Hindlimb muscle (tissue), 1 donor: ENCODE results near the gene NBEAL2. TPM values are rescaled to one million over a fixed set of nuclear protein-coding genes. Genes with fewer than 3 reads are reported as not detected.

Experiments used
- DNase-seq: peaks from one replicate; pipeline ENCODE4 v3.0.0-alpha.2; 2013
- polyA plus RNA-seq: library from polyadenylated mRNA; unstranded; fragments of 120-200 nt; gene quantifications from one replicate; pipeline ENCODE4 v1.2.1, GENCODE V29; 2013; ENCODE audit not compliant: insufficient read length

The NBEAL2 gene
- polyA plus RNA-seq, 1 donor, result 15.8 TPM

DNA sequence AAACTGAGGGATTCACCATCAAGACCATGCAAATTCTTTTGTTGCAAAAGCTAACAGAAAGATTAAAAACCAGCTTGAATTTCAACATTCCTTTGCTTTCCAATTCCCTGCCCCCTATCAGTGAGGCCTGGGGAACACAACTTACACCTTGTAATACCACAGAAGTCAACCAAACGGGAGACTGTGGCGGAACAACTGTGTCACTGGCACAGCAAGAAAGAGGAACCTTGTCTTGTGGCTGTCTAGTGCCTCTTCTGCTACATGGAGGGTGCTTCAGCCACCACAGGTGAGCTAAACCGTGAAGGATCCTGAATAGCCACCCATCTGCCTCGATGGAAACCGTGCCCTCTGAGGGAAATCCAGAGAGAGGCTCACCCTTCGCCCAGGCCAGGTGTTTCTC is 14.3 kb upstream of the NBEAL2 start:
- DNase-seq, result no peak

DNA sequence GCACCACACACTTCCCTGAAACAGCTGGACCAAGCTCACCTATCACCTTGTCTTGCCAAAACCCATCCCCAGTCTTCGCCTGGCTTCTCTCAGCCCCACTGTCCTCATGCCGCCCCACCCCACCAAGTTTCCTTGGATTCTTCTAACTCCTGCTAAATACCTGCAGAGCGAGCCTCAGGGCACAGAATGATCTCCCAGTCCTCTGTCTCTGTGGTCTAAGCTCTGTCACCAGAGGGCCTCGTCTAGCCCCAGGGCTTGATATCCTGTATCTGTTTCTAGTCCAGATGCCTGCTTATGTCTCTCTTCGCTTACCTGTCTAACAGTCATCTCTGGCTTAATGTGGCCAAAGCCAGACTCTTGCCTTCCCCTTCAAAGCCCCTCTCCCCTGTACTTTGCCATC is 12.7 kb upstream of the NBEAL2 start:
- DNase-seq, result no peak

DNA sequence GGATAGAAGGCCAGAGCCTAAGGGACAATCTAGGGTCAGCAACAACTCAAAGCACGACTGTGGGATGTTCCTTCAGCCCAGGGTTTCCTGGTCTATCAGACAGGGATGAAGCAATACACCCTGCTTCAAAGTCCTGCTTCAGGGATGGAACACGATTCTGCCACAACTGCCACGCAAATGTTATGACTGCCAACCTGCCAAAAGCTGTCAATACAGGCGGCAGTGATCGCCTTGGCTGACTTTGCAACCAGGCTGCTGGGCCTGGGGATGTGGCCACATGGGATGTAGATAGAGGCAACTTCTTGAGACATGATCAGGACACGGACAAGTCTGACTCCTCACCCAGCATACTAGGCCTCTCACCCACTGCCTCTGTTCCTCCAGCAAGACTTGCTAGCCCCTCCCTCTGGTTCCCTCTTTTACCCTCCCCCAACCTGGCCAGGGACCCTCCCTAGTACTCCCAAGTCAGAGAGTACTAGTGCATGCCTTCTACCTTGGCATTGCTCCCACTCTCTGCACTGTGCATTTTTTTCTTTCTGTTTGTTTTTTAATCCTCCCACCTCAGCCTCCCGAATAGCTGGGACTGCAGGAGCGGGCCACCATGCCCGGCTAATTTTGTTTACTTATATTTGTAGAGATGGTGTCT is 10.6 kb upstream of the NBEAL2 start:
- no peak for DNase-seq

GRCh38 chr3:46970391-46971091 is 8.9 kb upstream of the NBEAL2 start:
- no peak for DNase-seq

DNA sequence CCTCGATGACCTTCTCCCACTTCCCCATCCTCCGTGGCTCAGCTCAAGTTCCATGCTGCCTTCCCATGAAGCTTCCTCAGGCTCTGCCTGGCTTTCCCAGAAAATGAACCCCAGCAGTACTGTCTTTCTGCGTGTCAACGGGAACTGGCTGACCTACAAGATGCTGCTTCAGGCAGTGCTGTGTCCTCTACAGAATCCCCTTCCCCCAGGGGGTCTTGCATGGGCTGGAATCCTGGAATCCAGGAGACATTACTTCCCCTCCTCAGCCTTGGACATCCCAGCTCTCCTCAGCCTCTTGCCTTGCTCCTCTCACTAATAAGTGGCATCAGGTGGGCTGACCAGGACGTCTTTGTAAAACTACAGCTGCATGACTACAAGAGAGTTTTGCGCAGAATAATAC is 8.3 kb upstream of the NBEAL2 start:
- DNase-seq, result no peak

- no peak for DNase-seq
These were observed 7.7 kb upstream of the NBEAL2 start for GRCh38 chr3:46971742-46972141.

DNA sequence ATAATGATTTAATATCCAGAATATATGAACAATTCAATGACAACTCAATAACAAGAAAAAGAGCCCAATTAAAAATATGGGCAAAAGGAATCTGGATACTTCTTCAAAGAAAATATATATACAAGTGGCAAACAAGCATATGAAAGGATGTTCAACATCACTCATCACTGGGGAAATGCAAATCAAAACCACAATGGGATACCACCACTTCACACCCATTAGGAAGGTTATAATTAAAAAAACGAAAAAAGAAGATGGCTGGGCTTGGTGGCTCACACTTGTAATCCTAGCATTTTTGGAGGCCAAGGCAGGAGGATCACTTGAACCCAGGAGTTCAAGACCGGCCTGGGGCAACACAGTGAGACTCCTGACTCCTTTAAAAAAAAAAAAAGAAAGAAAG is 7.1 kb upstream of the NBEAL2 start:
- DNase-seq, result no peak

DNA sequence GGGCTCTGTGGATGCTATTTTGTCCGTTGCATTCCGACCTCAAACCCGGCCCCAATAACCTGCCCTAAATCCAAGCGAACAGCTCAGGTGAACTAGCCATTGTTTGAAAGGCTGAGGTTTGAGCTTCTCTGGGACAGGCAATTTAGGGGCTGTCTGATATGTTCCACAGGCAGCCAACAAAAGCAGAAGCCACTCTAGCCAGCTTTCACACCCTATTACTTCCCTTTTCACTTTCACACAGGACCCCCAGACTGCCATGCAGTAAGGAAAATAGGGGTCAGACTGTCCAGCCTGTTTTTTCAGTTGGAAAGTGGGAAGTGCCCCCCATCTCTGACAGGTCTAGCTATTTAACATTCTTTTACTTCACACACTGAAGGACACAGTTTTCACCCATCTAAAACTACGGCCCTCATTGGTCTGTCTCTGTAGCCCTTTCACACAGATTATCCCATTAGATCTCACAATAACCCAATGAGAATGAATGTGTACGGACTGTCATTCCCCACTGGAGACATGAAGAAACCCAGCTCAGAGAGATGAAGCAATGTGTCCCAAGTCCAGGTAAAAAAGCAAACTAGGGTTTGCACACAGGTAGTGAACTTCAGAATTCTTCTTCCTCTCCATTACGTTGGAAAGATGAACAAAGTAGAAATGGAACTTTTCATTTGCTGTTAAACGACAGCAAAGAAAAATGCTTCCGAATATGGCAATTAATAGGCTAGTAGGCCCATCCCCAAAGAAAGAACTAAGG is 4.9 kb upstream of the NBEAL2 start:
- no peak for DNase-seq

DNA sequence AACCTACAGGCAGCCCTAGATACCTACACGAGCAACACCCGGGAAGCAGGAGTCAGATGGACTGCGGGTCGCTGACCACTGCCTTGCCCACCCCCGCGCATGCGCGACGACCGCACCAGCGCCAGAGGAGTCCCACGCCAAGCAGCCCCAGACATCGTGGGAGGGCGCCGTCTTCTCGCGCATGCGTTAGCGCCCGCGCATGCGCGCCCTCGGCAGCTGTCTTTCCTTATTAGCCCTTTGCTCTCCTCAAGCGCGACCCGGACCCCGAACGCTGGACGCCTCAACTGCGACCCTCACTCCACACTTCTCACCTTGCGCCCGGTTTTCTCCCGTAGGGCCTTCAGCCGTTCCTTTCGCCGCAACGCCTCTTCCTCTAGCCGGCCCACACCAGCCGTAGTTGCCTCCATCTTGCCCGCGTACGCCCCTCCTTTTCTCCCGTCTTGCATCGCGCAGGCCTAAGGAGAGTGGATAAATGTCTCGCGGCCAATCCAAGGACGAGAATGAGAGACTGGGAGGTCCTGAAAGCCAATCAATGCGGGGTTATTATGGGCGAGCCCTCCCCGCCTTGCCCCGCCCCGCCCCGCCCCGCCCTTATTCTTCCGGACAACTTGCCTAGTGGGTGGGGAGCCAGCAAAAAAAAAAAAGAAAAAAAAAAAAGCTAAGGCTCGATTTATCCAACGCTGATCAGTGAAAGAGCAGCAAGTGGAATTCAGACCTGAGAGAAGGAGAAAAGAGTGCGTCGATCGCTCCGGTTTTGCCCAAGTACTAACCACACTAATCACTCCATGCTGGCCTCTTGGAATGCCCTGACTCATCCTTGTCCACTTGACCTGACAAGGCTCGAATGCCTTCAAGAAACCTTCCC is 2.9 kb upstream of the NBEAL2 start, which contains the start of gene CCDC12:
Gene CCDC12 (minus strand): TSS at position 420 of the 865 bp plus-strand sequence. CDS start 13 bp downstream, at position 407.
- DNase-seq, result peak; percentile 97

- no peak for DNase-seq
These were observed 1.7 kb upstream of the NBEAL2 start for GRCh38 chr3:46977811-46978195.

DNA sequence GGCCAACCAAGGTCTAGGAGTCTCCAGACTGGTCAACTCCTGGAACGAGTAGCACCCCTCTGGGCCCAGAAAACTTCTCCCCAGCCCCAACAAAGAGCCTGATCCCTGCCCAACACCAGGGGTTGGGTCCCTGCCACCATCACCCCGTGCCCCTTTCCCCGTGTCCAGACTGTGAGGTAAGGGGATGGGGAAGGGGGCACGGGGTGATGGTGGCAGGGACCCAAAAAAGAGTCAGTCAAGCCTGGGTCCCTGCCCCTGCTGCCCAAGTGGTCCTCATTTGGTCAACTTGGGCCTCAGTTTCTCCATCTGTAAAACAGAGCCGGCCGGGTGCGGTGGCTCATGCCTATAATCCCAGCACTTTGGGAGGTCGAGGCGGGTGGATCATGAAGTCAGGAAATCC is 1.1 kb upstream of the NBEAL2 start:
- no peak for DNase-seq

DNA sequence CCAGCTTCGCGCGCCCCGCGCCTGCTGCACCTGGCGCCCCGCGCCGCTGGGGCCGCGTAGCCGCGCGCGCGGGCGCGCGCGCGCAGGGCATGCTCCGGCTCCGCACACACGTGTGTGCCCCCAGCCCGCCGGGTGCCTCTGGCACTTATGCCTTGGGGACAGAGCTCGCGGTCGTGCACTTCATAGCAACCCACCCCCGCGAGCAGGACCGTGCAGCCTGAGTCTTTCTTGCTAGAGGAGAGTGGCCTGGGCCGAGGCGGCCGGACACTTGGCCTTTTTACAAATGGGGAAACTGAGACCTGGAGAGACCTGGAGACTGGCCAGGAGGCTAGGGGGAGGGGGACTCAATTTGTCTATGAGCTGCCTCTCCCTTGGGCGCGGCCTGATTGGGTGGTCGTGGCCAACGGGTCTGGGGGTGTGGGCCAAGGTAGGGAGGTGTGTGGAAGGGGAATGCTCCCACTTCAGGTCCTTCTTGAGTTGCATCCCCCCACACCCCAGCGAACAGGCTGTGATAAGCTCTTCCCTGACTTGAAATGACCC is 562 bp downstream of the NBEAL2 start:
- DNase-seq, result no peak

- no peak for DNase-seq
These were observed 2.5 kb downstream of the NBEAL2 start for GRCh38 chr3:46981932-46982471.

DNA sequence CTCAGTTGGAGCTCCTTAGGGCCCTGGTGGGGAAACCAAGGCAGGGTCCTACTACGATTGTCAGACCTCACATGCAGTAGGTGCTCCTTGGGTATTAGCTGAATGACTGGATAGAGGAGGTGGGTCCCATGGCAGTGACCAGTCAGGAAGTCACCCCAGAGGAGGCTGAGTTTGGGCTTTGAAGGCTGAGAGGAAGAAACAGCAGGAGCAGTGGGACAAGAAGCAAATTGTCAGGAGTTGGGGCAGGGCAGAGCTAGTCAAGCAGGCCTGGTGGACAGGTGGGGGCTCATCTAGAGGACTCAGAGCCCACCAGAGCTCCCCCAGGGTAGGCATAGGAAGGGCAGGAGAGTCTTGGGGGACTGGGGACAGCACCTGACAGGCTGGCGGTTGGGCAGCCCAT is 3.1 kb downstream of the NBEAL2 start:
- DNase-seq, result no peak

DNA sequence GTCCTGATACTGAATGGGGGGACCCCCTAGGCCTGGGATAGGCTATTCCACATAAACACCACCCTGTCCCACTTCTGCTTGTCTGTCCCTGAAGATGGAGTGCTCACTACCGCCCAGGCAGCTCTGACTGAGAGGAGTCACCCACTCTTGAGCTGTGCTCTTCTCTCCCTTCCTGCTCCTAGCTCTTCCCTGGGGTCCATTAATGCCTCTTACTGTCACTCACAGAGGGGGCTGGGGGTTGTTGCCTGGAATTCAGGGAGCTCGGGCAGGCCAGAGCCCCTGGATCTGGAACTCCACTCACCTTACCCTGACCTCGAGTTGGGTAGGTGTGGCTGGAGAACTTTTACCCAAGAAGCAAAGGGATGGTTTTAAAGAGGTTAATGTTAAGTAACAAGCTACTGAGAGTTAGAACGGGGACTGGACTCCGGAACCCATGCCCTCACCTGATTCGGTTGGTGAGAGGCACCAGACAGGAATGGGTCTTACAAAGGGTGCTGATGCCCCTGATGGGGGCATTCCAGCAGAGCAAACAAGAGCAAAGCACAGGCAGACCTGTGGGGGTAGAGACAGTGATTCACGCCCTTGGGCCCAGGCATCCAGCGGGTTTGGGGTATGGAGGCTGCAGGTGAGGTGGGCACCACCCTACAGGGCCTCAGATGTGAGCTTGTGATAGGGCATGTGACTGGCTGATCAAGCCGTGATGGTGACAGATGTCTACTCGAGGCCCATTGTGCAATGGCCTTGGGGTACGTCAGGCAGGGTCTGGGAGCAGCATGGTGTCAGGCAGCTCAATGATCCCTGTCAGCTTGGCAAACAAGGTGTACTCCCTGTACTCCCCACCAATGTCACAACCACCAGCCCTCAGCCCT is 5.4 kb downstream of the NBEAL2 start:
- DNase-seq, result no peak

- no peak for DNase-seq
These were observed 6.1 kb downstream of the NBEAL2 start for GRCh38 chr3:46985588-46985987.

DNA sequence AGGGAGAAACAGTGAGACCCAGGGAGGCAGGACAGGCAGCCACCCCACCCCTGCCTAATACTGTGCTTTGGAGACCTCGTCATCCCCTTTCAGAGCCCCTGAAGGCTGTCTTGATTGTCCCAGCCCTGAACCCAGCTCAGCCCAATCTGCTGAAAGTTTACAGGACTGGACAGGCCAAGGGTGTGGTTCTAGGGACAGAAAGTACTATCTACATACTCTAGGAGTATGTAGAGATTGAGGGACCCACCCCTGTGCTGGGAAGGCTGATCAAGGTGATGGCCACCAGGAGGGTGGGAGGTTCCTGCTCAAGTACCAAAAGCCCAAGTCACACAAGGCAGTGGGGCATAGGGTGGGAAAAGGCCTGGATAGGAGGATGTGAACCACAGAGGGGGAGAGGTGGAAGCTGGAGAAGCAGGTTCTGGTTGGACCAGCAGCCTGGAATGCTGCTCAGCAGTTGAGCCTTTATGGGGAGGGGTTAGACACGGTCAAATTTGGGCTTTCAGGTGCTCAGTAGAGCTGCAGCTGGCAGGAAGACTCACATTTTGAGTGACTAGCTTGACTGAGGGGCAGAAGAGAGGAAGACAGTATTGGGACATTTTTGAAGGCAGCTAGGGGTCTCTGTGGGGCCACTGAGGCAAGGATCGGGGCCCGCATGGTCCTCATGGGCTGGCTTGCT is 6.7 kb downstream of the NBEAL2 start:
- no peak for DNase-seq

GRCh38 chr3:46986782-46987310 is 7.4 kb downstream of the NBEAL2 start:
- no peak for DNase-seq

- no peak for DNase-seq
These were observed 7.9 kb downstream of the NBEAL2 start for GRCh38 chr3:46987319-46987742.

- DNase-seq, result no peak
These were observed 8.4 kb downstream of the NBEAL2 start for GRCh38 chr3:46987743-46988401.
